GM19043 (cell line): ENCODE measurements around the gene ATF1.
"Not testable (repeated sequence)": the region's sequence is repeated elsewhere in the genome, so short reads cannot be mapped to it uniquely, and the experiment has no call there.

Experiments used
- ATAC-seq: cut with Tn5 transposase; IDR thresholded peaks from one replicate; pipeline ENCODE4 v1.9.1; 2021; ENCODE audit warnings: low read depth; ENCODE audit not compliant: unreplicated experiment

The ATF1 gene

DNA sequence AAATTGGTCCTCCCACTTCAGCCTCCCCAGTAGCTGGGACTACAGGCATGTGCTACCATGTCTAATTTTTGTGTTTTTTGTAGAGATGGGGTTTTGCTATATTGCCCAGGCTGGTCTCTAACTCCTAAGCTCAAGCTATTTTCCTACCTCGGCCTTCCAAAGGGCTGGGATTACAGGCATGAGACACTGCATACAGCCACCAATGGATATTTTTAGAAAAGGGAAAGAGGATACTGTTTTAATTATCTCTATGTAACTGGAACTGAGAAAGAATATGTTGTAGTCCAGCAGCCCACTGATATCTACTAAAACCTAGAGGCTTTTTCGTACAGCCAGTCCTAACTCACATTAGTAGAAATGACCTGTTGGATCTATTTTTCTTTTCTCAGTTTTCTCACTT, 85.1 kb downstream of the ATF1 start:
- no peak for ATAC-seq

DNA sequence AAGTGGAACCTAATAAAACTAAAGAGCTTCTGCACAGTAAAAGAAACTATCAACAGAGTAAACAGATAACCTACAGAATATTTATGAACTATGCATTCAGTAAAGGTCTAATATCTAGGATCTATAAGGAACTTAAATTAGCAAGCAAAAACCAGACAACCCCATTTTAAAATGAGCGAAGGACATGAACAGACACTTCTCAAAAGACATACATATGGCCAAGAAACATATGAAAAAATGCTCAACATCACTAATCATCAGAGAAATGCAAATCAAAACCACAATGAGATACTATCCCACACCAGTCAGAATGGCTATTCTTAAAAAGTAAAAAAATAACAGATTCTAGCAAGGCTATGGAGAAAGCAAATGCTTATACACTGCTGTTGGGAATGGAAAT, 91.3 kb downstream of the ATF1 start:
- not testable (repeated sequence) for ATAC-seq

DNA sequence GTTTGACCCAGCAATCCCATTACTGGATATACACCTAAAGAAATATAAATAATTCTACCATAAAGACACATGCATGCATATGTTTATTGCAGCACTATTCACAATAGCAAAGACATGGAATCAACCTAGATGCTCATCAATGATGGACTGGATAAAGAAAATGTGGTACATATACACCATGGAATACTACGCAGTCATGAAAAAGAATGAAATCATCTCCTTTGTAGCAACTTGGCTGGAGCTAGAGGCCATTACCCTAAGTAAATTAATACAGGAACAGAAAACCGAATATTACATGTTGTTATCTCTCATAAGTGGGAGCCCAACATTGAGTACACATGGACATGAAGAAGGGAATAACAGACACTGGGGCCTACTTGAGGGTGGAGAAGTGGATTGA, 91.8 kb downstream of the ATF1 start:
- ATAC-seq: not testable (repeated sequence)

DNA sequence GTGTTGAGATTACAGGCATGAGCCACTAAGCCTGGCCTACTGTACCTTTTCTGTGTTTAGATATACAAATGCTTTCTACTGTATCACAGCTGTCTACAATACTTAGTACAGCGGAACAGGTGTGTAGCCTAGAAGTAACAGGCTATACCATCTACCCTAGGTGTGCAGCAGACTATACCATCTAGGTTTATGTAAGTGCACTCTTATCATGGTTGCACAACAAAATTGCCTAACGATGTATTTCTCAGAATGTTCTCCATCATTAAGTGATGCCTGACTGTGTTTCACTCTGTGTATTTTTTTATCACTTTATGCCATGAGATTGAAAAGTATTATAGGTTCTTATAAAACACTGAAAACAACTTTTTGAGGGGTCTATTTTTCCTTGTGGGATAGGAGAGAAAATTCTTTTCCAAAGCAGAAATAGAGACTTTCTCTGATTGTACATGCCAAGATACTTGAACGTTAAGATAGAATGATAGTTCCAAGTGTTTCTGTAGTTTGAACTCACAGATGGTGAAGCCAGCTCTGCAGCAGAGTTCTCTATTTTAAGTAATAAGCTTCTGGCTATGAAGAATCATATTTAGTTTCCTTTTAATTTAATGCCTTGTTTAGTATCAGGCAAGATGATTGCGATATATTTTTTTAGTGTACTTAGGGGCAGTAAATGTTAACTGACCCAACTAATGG, 95.9 kb downstream of the ATF1 start:
- ATAC-seq: no peak

DNA sequence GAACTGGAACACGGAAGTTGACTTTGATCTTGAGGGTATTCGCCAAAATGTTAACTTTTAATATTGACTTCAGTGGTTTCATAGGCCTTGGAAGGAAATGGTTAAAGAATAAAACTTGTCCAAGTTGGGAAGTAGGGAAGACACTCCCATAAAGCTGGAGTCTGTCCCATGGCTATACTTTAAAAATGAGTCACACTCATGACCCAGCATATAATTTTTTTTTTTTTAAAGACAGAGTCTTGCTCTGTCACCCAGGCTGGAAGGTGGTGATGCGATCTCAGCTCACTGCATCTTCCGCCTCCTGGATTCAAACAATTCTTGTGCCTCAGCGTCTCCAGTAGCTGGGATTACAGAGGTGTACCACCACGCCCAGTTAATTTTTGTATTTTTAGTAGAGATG, 98.4 kb downstream of the ATF1 start:
- no peak for ATAC-seq

DNA sequence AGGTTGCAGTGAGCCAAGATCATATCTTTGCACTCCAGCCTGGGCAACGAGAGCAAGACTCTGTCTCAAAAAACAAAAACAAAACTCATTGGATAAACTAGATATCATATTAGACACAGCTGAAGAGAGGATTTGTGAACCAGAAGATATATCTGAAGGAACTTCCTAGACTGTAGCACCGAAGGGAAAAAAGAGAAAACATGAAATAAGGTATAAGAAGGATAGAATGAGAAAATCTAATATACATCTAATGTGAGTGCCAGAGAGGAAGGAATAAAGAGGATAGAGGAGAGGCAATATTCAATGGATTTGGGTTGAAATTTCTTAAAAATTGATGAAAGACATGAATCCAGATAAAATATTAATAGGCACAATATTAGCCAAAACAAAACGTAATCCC, 101.4 kb downstream of the ATF1 start:
- no peak for ATAC-seq

DNA sequence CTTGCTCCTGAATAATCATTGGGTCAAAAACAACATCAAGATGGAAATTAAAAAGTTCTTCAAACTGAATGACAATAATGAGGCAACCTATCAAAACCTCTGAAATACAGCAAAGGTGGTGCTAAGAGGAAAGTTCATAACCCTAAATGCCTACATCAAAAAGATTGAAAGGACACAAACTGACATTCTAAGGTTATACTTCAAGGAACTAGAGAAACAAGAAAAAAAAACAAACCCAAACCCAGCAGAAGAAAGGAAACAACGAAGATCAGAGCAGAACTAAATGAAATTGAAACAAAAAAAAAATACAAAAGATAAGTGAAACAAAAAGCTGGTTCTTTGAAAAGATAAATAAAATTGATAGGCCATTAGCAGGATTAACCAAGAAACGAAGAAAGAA, 105.0 kb downstream of the ATF1 start:
- ATAC-seq: not testable (repeated sequence)
